T47D (cell line): ENCODE results near the gene ATP2C2.
A peak's percentile ranks its signal among the peaks of the same experiment; 100 is the strongest.

Source experiments
- DNase-seq, 2 experiments: peaks; one replicate each; pipeline versions ENCODE4 v3.0.0 to v3.0.0-alpha.2; 2011 to 2012; ENCODE audit warnings: low read depth in 1 of 2, low spot score in 1 of 2
- JUND ChIP-seq: IDR thresholded peaks from 2 replicates; pipeline ENCODE4 v1.6.1; 2012; ENCODE audit warnings: low read depth
- in situ Hi-C: cut with HindIII; loops from 2 replicates; pipeline ENCODE4 v1.10.0; 2016; ENCODE audit warnings: low sequenced_read_pairs, low pct_unique_long_range_greater_than_20kb

ATP2C2 gene

GRCh38 chr16:84481051-84481735 is 112.9 kb downstream of the ATP2C2 start:
- in situ Hi-C loops: no loop called here
- DNase-seq: no peak
- TF ChIP-seq JUND: no peak

- in situ Hi-C loops: no loop called here
- no peak for TF ChIP-seq JUND
- no peak for DNase-seq
These were observed 113.9 kb downstream of the ATP2C2 start for GRCh38 chr16:84482001-84482891.

GRCh38 chr16:84482951-84483881 is 114.9 kb downstream of the ATP2C2 start:
- DNase-seq: no peak
- in situ Hi-C loops: no loop called here
- no peak for TF ChIP-seq JUND

- in situ Hi-C loops: no loop called here
- no peak for TF ChIP-seq JUND
- DNase-seq: no peak
These were observed 115.7 kb downstream of the ATP2C2 start for GRCh38 chr16:84483882-84484565.

- no peak for TF ChIP-seq JUND
- in situ Hi-C loops: no loop called here
- peak; percentile 66 to 81 for DNase-seq
These were observed 116.4 kb downstream of the ATP2C2 start for GRCh38 chr16:84484579-84485254.

- TF ChIP-seq JUND: no peak
- no peak for DNase-seq
- in situ Hi-C loops: no loop called here
These were observed 117.1 kb downstream of the ATP2C2 start for GRCh38 chr16:84485255-84486010.

GRCh38 chr16:84486126-84486525 is 117.8 kb downstream of the ATP2C2 start:
- no peak for TF ChIP-seq JUND

GRCh38 chr16:84486551-84487235 is 118.4 kb downstream of the ATP2C2 start:
- in situ Hi-C loops: no loop called here
- no peak for DNase-seq
- TF ChIP-seq JUND: no peak

More at GRCh38 chr16:84486126-84486525, 117.8 kb downstream of the ATP2C2 start:
- in situ Hi-C loops: no loop called here
- DNase-seq: no peak

- in situ Hi-C loops: no loop called here
- no peak for DNase-seq
These were observed 119.0 kb downstream of the ATP2C2 start for GRCh38 chr16:84487358-84487757.

GRCh38 chr16:84489131-84489530 is 120.8 kb downstream of the ATP2C2 start:
- in situ Hi-C loops: no loop called here
- no peak for TF ChIP-seq JUND
- DNase-seq: no peak

More at GRCh38 chr16:84487358-84487757, 119.0 kb downstream of the ATP2C2 start:
- no peak for TF ChIP-seq JUND
